Measurements from ENCODE around the gene MICALL2. TPM values are rescaled to one million over a fixed set of nuclear protein-coding genes. Genes with fewer than 3 reads are reported as not detected.

MICALL2 gene
- total RNA-seq = 100 to 1,000 TPM; 111 to 272 (median 209) TPM

DNA sequence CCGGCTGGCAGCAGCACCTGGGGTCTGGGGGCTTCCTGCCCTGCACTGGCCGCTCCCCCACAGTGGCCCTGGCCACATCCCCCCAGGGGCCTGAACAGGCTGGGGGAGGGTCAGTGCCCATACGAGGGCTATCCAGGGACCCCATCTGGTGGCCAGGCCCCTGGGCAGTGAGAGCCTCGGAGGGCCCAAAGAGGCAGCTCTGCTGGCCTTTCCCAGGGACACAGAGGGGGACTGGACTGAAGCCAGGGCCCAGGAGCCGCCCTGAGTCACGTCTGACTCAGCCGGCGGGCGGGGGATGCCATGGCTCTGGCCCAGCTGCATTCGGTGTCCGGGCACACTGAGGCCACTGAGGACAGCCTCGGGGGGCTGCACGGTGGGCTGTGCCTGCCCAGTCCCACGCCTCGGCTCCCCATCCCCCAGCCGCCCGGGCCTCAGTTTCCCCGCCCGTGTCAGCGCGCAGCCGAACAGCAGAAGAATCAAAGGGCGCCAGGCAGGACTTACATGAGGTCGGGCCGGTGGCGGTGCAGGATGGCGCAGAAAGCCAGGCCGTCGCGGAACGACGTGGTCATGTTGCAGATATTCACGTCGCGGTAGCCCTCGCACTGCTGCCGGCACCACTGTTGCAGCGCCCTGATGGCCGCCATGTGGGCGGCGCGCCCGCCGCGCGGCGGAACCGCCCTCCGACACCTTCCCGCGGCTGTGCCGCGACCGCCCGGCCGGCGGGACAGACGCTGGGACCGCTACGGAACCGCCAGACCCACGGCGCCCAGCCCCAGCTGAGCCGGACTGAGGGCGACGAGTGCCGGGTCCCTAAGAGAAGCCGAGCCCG lies at the start of gene MICALL2:
TSS of gene MICALL2 (minus strand) at position 788 of the 829 bp plus-strand sequence. CDS start at position 644, 144 bp downstream.
- DNase-seq = peak; percentile 33 to 85 (median 84)
- TF ChIP-seq CTCF (IDR thresholded peaks at IDR 0.05) (no peak), POLR2A (IDR thresholded peaks at IDR 0.05) (peak; percentile 98 to 99)
- Histone ChIP-seq H3K9me3 (no peaks in the 10 kb centered on the region), H3K27me3 (no peaks in the 10 kb centered on the region), H3K27ac (peak within 1 kb of the TSS; percentile 76 to 99 (median 89)), H3K4me3 (peak within 1 kb of the TSS; percentile 65 to 89 (median 86)), H3K36me3 (no peaks in the 10 kb centered on the region), H3K4me1 (peaks cover 9 to 87% (median 23%) of the 10 kb centered on the region in 4 donors)

- H3K9me3 ChIP-seq = no peaks in the 10 kb centered on the region
- no peak for TF ChIP-seq POLR2A (IDR thresholded peaks at IDR 0.05)
- no peak for TF ChIP-seq CTCF (IDR thresholded peaks at IDR 0.05)
- no peak for DNase-seq
- H3K4me1 ChIP-seq = peaks cover 0 to 40% (median 12%) of the 10 kb centered on the region in 4 donors
- no peaks in the 10 kb centered on the region for H3K27me3 ChIP-seq
- no peaks in the 10 kb centered on the region for H3K36me3 ChIP-seq
- H3K4me3 ChIP-seq = no peak overlapping the region
- peak overlapping the region in 1 of 4 donors; percentile 3 for H3K27ac ChIP-seq
These were observed 49.0 kb upstream of the MICALL2 start for GRCh38 chr7:1508277-1508758.

DNA sequence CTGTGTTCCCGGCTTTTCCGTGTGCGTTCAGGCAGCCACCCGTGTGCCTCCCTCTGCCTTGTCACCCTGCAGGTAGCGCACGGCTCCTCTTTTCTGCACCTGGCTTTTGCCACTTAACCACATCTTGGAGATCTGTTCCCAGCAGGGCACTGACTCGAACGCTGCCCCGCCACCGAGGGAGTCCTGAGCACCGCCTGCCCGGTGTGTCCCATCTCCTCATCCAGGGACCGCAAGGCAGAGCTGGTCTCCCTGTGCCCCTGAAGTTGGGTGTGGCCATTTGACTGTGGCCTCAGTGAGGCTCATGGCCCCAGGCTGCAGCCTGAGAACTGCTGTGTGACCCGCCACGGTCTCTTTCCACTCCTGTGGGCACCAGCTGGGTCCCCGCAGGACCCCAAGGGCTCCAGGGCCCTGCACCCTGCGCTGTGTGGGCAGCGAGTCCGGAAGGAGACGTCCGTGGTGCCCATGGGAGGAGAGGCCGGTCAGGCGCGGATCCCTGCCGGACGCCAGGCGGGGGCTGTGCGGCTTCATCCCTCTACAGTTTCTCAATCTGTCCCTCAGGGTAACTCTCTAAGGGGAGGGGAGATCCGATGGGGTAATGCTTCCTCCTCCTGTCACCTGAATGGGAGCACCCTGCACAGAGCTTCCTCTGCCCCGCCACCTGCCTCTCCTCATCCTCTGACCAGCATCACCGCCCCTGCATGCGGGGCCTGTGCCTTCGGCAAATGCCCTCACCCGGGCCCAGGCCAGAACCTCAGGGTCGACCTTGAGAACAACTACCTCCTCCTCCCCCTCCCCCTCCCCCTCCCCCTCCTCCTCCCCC lies 46.7 kb upstream of the MICALL2 start:
- peak in 1 of 3 donors; percentile 33 for DNase-seq
- peaks cover 0 to 35% (median 20%) of the 10 kb centered on the region in 4 donors for H3K4me1 ChIP-seq

GRCh38 chr7:1503816-1504775 lies 44.8 kb upstream of the MICALL2 start, which contains the start of gene INTS1:
INTS1 (minus strand) TSS chr7:1504389; CDS start chr7:1503960, 429 bp downstream.
- H3K4me1 ChIP-seq = peaks cover 0 to 28% (median 19%) of the 10 kb centered on the region in 4 donors
- TF ChIP-seq CTCF (IDR thresholded peaks at IDR 0.05) = peak; percentile 88 to 99 (median 98)
- TF ChIP-seq POLR2A (IDR thresholded peaks at IDR 0.05) = peak; percentile 51 to 66
- peaks cover 0 to 37% (median 0%) of the 10 kb centered on the region in 3 donors for H3K36me3 ChIP-seq
- H3K9me3 ChIP-seq = no peaks in the 10 kb centered on the region
- H3K27me3 ChIP-seq = no peaks in the 10 kb centered on the region
- H3K4me3 ChIP-seq = peak within 1 kb of the TSS; percentile 96 to 100 (median 99)
- H3K27ac ChIP-seq = peak within 1 kb of the TSS; percentile 64 to 76 (median 69)
- peak; percentile 90 to 96 (median 94) for DNase-seq

More for the DNA sequence above, 46.7 kb upstream of the MICALL2 start:
- peak overlapping the region in 1 of 4 donors; percentile 20 for H3K4me3 ChIP-seq
- TF ChIP-seq POLR2A (IDR thresholded peaks at IDR 0.05) (no peak), CTCF (IDR thresholded peaks at IDR 0.05) (no peak)
- H3K36me3 ChIP-seq = peaks cover 0 to 19% (median 0%) of the 10 kb centered on the region in 3 donors
- no peaks in the 10 kb centered on the region for H3K9me3 ChIP-seq
- peak overlapping the region in 1 of 4 donors; percentile 64 for H3K27ac ChIP-seq
- H3K27me3 ChIP-seq = no peaks in the 10 kb centered on the region

Data from Peyer's patch (tissue), 4 donors.